CD4-positive, alpha-beta T cell (primary cell): Measurements from ENCODE around the gene ATXN1. TPM values are rescaled to one million over a fixed set of nuclear protein-coding genes. Genes with fewer than 3 reads are reported as not detected.

Experiments used
- ATAC-seq: fragments of 200-7000 bp; cut with Tn5 transposase; one replicate; pipeline ENCODE4 v1.10.0; 2022; ENCODE audit warnings: mild to moderate bottlenecking; ENCODE audit not compliant: poor library complexity
- CTCF ChIA-PET: fragments of 350-600 bp; sonication (Branson Sonifier 250); formaldehyde crosslinking; loops from one replicate; lab custom pipeline; 2021; ENCODE audit warnings: antibody characterized with exemption, inconsistent platforms; lab: Charles Lee
- POLR2A ChIA-PET: fragments of 350-600 bp; sonication (Branson Sonifier 250); formaldehyde crosslinking; loops from one replicate; lab custom pipeline; 2021; ENCODE audit warnings: antibody characterized with exemption, inconsistent platforms; lab: Charles Lee
- DNase-seq, 14 experiments: peaks; one replicate each; pipeline ENCODE4 v3.0.0-alpha.2; 2013 to 2020; ENCODE audit warnings: mixed read lengths in 2 of 14
- H3K27ac ChIP-seq, 2 donors: one replicate each; pipeline versions ENCODE4 v1.5.1 to v1.7.0; 2013; ENCODE audit warnings: low read length in 2 of 2, low read depth in 1 of 2, mild to moderate bottlenecking in 1 of 2
- H3K27me3 ChIP-seq, 2 experiments: 1 replicate in 1 of 2; 2 replicates in 1 of 2; pipeline versions ENCODE4 v1.6.1 to v1.7.0; 2013; ENCODE audit warnings: low read length in 2 of 2, control low read depth in 1 of 2, mild to moderate bottlenecking in 1 of 2, moderate library complexity in 1 of 2; ENCODE audit not compliant: insufficient read depth in 2 of 2, control insufficient read depth in 1 of 2
- H3K36me3 ChIP-seq: one replicate; pipeline ENCODE4 v1.6.1; 2013; ENCODE audit warnings: low read length, control low read depth; ENCODE audit not compliant: insufficient read depth
- H3K4me1 ChIP-seq: one replicate; pipeline ENCODE4 v1.6.1; 2013; ENCODE audit warnings: low read length, control low read depth; ENCODE audit not compliant: insufficient read depth
- H3K4me3 ChIP-seq: one replicate; pipeline ENCODE4 v1.5.1; 2013; ENCODE audit warnings: mild to moderate bottlenecking, low read length, moderate library complexity
- H3K9me3 ChIP-seq, 2 experiments: 1 replicate in 1 of 2; 2 replicates in 1 of 2; pipeline versions ENCODE4 v1.6.1 to v1.7.0; 2013; ENCODE audit warnings: low read length in 2 of 2, mild to moderate bottlenecking in 2 of 2, control low read depth in 1 of 2, moderate library complexity in 1 of 2; ENCODE audit not compliant: control insufficient read depth in 1 of 2, insufficient read depth in 1 of 2
- H3K27ac Mint-ChIP-seq: one replicate; pipeline ENCODE4 v1.8.0; 2020; ENCODE audit warnings: mixed read lengths
- H3K27me3 Mint-ChIP-seq: one replicate; pipeline ENCODE4 v1.8.0; 2021; ENCODE audit warnings: mixed read lengths
- H3K36me3 Mint-ChIP-seq: one replicate; pipeline ENCODE4 v1.8.0; 2021; ENCODE audit warnings: low read depth, mixed read lengths
- H3K4me1 Mint-ChIP-seq: one replicate; pipeline ENCODE4 v1.8.0; 2021; ENCODE audit warnings: low read depth, mixed read lengths
- H3K4me3 Mint-ChIP-seq: one replicate; pipeline ENCODE4 v1.8.0; 2020; ENCODE audit warnings: mild to moderate bottlenecking, mixed read lengths
- H3K9me3 Mint-ChIP-seq: one replicate; pipeline ENCODE4 v1.8.0; 2020; ENCODE audit warnings: mixed read lengths
- CTCF ChIP-seq: fragments of 200-600 bp; IDR thresholded peaks from one replicate; pipeline ENCODE4 v1.8.0; 2022; ENCODE audit warnings: antibody characterized with exemption, mild to moderate bottlenecking
- intact Hi-C, 2 experiments: fragments of 100-400 bp; cut with DNase I in 1 of 2; cut with micrococcal nuclease in 1 of 2; formaldehyde crosslinking; loops; one replicate each; pipeline versions ENCODE4 v1.15.1 to v1.9.0; 2023 to 2025; cut with DNase I, micrococcal nuclease
- total RNA-seq, 174 experiments: library from RNA in 2 of 174; stranded (reverse) in 2 of 174; gene quantifications; one replicate each; pipeline ENCODE4 v1.2.3 and lab custom pipeline; 2021 to 2026

The ATXN1 gene
- total RNA-seq, 2 experiments from 2014 or later = 74.2 to 76.7 TPM

DNA sequence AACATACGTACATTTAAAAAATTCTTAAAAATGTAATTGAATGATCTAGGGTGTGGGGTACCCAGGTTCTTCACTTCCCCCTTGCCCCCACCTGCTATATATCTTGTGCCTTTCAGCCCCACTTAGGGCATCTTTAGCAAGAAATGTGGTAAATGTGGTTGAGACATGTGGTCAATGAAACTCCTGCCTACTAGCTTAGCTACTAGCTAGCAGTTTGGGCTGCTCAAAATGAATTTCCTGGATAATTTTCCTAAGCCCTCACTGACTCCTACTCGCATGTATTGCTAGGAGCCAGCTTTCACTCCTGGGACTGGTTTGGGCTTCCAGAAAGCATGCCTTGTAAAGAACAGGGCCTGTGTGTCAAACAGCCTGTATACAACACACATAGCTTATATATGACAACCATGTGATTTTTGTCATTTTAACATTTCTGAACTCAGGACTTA, 257.3 kb downstream of the ATXN1 start:
- H3K4me3 Mint-ChIP-seq = no peak overlapping the region
- H3K27ac Mint-ChIP-seq = no peak overlapping the region

DNA sequence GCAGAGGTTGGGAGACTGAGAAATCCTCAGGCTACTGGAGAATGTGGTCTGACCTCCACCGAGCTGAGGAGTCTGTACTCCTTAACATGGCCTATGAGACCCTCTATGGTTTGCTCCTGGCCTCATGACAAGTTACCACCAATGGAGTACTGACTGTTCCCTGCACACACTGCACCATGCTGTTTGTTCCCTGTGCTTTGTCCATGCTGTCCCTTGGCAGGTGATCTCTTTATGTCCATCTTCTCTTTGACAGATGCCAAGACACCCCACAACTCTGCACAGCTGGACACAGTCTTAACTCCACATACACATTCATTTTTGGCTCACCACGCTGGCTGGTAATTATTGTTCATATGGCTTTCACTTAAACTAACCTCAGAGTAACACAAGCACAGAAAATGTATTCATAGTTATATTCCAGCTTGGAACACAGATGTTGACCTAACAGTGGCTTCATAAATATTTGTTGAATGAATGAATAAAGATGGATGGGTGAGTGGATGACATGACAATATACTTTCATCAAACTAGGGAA, 258.0 kb downstream of the ATXN1 start:
- no peaks in the 10 kb centered on the region for H3K9me3 Mint-ChIP-seq
- Histone ChIP-seq H3K27ac (no peak overlapping the region), H3K9me3 (no peaks in the 10 kb centered on the region), H3K4me1 (peaks cover 15% of the 10 kb centered on the region), H3K27me3 (no peaks in the 10 kb centered on the region), H3K4me3 (no peak overlapping the region), H3K36me3 (no peaks in the 10 kb centered on the region)
- intact Hi-C loops = no loop called here
- TF ChIP-seq CTCF = no peak
- ChIA-PET CTCF (interaction anchor here (1.5 kb wide), 1 partner anchor 24 kb away, joined by 3 read pairs; no protein-coding TSS in a partner anchor), POLR2A (no interaction called here)
- no peaks in the 10 kb centered on the region for H3K27me3 Mint-ChIP-seq
- ATAC-seq (no peak), DNase-seq (no peak)
- H3K36me3 Mint-ChIP-seq = no peaks in the 10 kb centered on the region
- peaks cover 22% of the 10 kb centered on the region for H3K4me1 Mint-ChIP-seq
- H3K27ac Mint-ChIP-seq = no peak overlapping the region
- H3K4me3 Mint-ChIP-seq = no peak overlapping the region

More for the DNA sequence above, 257.3 kb downstream of the ATXN1 start:
- no peak for TF ChIP-seq CTCF
- no peaks in the 10 kb centered on the region for H3K36me3 Mint-ChIP-seq
- no peaks in the 10 kb centered on the region for H3K36me3 ChIP-seq
- CTCF ChIA-PET = interaction anchor here (1.4 to 1.5 kb wide), 2 partner anchors 25 to 136 kb away, joined by 3 read pairs; no protein-coding TSS in a partner anchor
- no peaks in the 10 kb centered on the region for H3K9me3 Mint-ChIP-seq
- DNase-seq (peak in 3 of 14 experiments; percentile 51 to 59 (median 53)), ATAC-seq (peak; percentile 41)
- no peak overlapping the region for H3K27ac ChIP-seq
- peaks cover 22% of the 10 kb centered on the region for H3K4me1 Mint-ChIP-seq
- H3K27me3 Mint-ChIP-seq = no peaks in the 10 kb centered on the region
- intact Hi-C loops = no loop called here
- no peaks in the 10 kb centered on the region for H3K9me3 ChIP-seq
- POLR2A ChIA-PET = no interaction called here
- no peaks in the 10 kb centered on the region for H3K27me3 ChIP-seq
- peaks cover 15% of the 10 kb centered on the region for H3K4me1 ChIP-seq
- H3K4me3 ChIP-seq = no peak overlapping the region

GRCh38 chr6:16498957-16499356, 262.3 kb downstream of the ATXN1 start:
- Mint-ChIP-seq H3K4me3 (no peak overlapping the region), H3K36me3 (peaks cover 6% of the 10 kb centered on the region), H3K4me1 (peaks cover 32% of the 10 kb centered on the region), H3K27me3 (no peaks in the 10 kb centered on the region), H3K9me3 (no peaks in the 10 kb centered on the region), H3K27ac (no peak overlapping the region)
- no peak for TF ChIP-seq CTCF
- Histone ChIP-seq H3K4me3 (no peak overlapping the region), H3K36me3 (no peaks in the 10 kb centered on the region), H3K27me3 (no peaks in the 10 kb centered on the region), H3K4me1 (peaks cover 11% of the 10 kb centered on the region), H3K9me3 (no peaks in the 10 kb centered on the region), H3K27ac (no peak overlapping the region)
- intact Hi-C loops = no loop called here
- ChIA-PET POLR2A (no interaction called here), CTCF (no interaction called here)
- ATAC-seq = no peak
- no peak for DNase-seq
